LNCAP (cell line): ENCODE measurements around the gene ZNHIT1.

ENCODE experiments used
- TF ChIP-seq, protein P1 (sequence below): fragments of 450-650 bp; IDR thresholded peaks from 2 replicates; pipeline ENCODE4 v1.5.1; 2017; ENCODE audit warnings: mild to moderate bottlenecking

ZNHIT1 gene

DNA sequence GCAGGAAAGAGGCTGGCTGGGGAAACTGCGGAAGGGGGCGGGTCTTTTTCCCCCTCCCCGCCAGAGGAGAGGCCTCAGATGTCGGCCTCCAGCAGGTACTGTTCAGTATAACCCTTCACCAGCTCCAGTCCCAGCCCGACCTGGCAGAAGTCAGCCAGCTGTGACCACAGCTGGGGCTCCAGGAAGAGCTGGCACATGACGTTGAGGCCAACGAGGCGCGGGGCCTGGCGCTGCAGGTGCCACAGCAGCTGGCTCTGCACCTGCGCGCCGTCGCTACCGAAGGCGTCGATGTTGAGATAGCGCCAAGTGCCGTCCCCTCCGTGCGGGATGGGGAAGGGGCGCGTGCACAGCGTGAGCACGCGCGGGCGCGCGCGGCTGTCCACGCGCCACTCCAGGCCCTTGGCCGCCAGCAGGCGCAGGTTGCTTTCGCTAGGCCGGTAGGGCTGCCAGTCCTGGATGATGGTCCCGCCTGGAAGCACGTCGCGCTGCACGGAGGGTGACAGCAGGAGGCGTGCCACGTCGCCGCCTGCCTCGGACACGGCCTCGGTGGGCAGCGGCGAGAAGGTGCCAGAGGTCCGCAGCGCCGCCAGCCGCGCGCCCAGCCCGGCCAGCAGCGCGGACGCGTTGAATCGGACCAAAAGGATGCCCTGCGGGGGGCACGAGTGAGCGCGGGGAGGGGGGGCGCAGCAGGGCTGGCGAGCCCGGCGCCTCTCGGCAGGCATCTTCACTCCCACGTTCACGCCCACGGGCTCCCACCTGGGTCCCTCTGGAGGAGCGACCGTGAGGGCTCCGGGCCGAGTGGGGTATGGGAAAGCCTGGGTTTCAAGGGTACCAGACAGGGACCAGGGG is 45.7 kb upstream of the ZNHIT1 start:
- TF ChIP-seq, protein P1, sequence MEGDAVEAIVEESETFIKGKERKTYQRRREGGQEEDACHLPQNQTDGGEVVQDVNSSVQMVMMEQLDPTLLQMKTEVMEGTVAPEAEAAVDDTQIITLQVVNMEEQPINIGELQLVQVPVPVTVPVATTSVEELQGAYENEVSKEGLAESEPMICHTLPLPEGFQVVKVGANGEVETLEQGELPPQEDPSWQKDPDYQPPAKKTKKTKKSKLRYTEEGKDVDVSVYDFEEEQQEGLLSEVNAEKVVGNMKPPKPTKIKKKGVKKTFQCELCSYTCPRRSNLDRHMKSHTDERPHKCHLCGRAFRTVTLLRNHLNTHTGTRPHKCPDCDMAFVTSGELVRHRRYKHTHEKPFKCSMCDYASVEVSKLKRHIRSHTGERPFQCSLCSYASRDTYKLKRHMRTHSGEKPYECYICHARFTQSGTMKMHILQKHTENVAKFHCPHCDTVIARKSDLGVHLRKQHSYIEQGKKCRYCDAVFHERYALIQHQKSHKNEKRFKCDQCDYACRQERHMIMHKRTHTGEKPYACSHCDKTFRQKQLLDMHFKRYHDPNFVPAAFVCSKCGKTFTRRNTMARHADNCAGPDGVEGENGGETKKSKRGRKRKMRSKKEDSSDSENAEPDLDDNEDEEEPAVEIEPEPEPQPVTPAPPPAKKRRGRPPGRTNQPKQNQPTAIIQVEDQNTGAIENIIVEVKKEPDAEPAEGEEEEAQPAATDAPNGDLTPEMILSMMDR = no peak

GRCh38 chr7:101172854-101173751 is 44.9 kb upstream of the ZNHIT1 start:
- TF ChIP-seq, protein P1 = no peak

- TF ChIP-seq, protein P1 = no peak
Measured at GRCh38 chr7:101173752-101174244, 44.2 kb upstream of the ZNHIT1 start.

DNA sequence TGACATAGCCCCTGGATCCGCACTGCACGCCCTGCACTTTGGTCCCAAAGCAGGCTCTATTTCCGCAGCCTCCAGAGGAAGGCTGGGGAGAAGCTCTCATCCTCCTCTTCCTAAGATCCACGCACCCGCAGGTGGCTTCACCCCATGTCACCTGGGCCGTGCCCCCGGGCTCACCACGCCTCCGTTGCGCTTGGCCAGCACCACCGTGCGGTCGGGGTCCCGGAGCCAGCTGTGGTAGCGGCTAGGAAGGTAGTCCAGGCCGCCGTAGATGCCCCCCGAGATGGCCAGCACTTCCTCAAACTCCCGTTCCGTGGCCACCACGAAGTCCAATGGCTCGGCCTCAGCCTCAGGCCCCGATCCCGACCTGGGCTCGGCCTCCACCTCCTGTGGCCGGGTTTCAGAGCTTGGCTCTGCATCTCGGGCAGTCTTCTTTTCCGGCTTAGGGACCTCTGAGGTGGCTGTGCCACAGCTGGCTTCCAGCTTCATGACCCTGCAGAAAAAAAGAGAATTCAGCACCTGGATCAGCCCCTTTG is 43.6 kb upstream of the ZNHIT1 start:
- TF ChIP-seq, protein P1 = no peak

GRCh38 chr7:101175664-101176063 is 42.3 kb upstream of the ZNHIT1 start:
- TF ChIP-seq, protein P1 = no peak

DNA sequence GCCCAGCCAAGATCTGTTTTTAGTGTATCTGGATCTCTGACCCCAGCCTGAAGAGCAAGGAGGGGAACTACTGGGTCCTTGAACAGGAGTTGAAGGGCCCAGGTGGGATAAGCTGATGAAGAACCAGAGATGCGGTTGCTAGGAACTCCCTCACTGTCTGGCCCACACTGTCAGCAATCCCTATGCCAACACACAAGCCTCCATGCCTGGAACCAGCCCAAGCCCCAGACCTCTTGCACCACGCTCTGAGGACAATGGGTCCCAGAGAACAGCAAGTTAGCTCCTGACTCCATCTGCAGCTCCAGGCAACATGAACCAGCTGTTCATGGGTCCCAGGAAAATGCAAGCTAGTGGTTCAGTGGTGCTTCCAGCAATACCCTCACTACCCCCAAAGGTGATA is 40.3 kb upstream of the ZNHIT1 start:
- TF ChIP-seq, protein P1 = no peak

DNA sequence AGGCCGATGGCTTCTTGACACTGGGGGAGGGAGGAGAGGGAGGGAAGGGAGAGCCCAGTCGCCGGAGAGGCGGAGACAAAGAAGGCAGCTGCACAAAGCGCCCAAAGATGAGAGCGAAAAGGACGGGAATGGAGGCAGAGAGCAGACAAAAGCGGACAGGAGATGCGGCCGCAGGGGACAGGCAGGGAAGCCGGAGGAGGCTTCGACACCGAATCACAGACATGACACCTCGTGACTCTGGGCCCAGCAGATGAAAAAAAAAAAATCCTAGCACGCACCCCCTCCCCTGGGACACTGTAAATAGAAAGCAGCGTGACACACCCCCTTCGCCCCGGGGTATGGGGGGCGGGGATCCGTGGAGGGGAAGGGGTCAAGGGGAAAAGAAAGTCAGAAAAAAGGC is 38.8 kb upstream of the ZNHIT1 start:
- TF ChIP-seq, protein P1 = no peak
